Femur (tissue), 1 donor: ENCODE data around the gene DPRX.

Source experiments
- DNase-seq: peaks from one replicate; pipeline ENCODE4 v3.0.0-alpha.2; 2017

DPRX gene

GRCh38 chr19:53631949-53632407, at the start of gene DPRX:
Gene DPRX, plus strand, starts transcription at chr19:53631999. Its CDS starts 108 bp downstream, at chr19:53632107.
- no peak for DNase-seq

GRCh38 chr19:53583181-53583580, 48.6 kb upstream of the DPRX start:
- DNase-seq, result no peak

GRCh38 chr19:53586277-53586691, 45.5 kb upstream of the DPRX start:
- no peak for DNase-seq

GRCh38 chr19:53594811-53595509, 36.8 kb upstream of the DPRX start:
- no peak for DNase-seq

GRCh38 chr19:53595510-53595867, 36.3 kb upstream of the DPRX start:
- DNase-seq, result no peak

- no peak for DNase-seq
Measured at GRCh38 chr19:53596056-53596455, 35.7 kb upstream of the DPRX start.

GRCh38 chr19:53597023-53597422, 34.8 kb upstream of the DPRX start:
- no peak for DNase-seq

- no peak for DNase-seq
Measured at GRCh38 chr19:53598361-53598760, 33.4 kb upstream of the DPRX start.

GRCh38 chr19:53600217-53600616, 31.6 kb upstream of the DPRX start:
- DNase-seq, result no peak

GRCh38 chr19:53606031-53606430, 25.8 kb upstream of the DPRX start:
- no peak for DNase-seq

GRCh38 chr19:53608381-53608780, 23.4 kb upstream of the DPRX start:
- DNase-seq, result no peak

- DNase-seq, result no peak
Measured at GRCh38 chr19:53612762-53613526, 18.9 kb upstream of the DPRX start.

GRCh38 chr19:53621885-53622740, 9.7 kb upstream of the DPRX start:
- no peak for DNase-seq

- no peak for DNase-seq
Measured at GRCh38 chr19:53624771-53625545, 6.8 kb upstream of the DPRX start.

GRCh38 chr19:53626486-53626885, 5.3 kb upstream of the DPRX start:
- no peak for DNase-seq

GRCh38 chr19:53626976-53627375, 4.8 kb upstream of the DPRX start:
- no peak for DNase-seq

GRCh38 chr19:53634768-53635167, 3.0 kb downstream of the DPRX start:
- no peak for DNase-seq

GRCh38 chr19:53639471-53639870, 7.7 kb downstream of the DPRX start:
- DNase-seq, result no peak

- no peak for DNase-seq
Measured at GRCh38 chr19:53642381-53643099, 10.7 kb downstream of the DPRX start.

- no peak for DNase-seq
Measured at GRCh38 chr19:53644061-53644816, 12.4 kb downstream of the DPRX start.

GRCh38 chr19:53646144-53646543, 14.3 kb downstream of the DPRX start:
- no peak for DNase-seq
